ENCODE results near the gene BMP3.
"Not testable (repeated sequence)": the region's sequence is repeated elsewhere in the genome, so short reads cannot be mapped to it uniquely, and the experiment has no call there.

The BMP3 gene

GRCh38 chr4:81007417-81007816, 23.1 kb upstream of the BMP3 start:
- DNase-seq (ENCODE audit: insufficient read length, low spot score) = no peak
- TF ChIP-seq CTCF (IDR thresholded peaks at IDR 0.05; ENCODE audit: insufficient read depth, missing control alignments) = no peak
- FAIRE-seq = no peak

GRCh38 chr4:81016566-81016965, 13.9 kb upstream of the BMP3 start:
- not testable (repeated sequence) for DNase-seq (ENCODE audit: insufficient read length, low spot score); FAIRE-seq

- FAIRE-seq (no peak), DNase-seq (ENCODE audit: insufficient read length, low spot score) (no peak)
- no peak for TF ChIP-seq CTCF (IDR thresholded peaks at IDR 0.05; ENCODE audit: insufficient read depth, missing control alignments)
Measured at GRCh38 chr4:81019006-81019405, 11.5 kb upstream of the BMP3 start.

GRCh38 chr4:81021142-81021944, 9.2 kb upstream of the BMP3 start:
- DNase-seq (ENCODE audit: insufficient read length, low spot score) (no peak), FAIRE-seq (no peak)
- TF ChIP-seq CTCF (IDR thresholded peaks at IDR 0.05; ENCODE audit: insufficient read depth, missing control alignments) = no peak

DNA sequence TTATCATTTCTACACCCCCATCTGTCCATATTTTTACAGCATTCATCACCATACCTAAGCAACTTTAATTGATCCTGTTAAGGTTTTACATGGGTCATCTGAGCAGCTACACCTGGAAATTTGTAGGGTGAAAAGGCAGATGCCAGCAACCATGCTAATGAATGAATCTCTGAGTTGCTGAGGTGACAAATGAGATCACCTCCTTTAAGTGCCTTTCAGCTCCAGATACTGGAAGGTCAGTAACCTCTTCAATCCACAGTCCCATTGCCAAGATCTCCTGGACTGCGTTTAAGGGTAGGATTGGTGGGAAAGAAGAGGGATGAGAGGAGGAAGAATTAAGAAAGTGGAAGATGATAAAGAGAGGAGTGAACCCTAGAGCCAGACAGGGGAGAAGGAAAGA, 8.5 kb upstream of the BMP3 start:
- DNase-seq (ENCODE audit: insufficient read length, low spot score) (no peak), FAIRE-seq (no peak)
- no peak for TF ChIP-seq CTCF (IDR thresholded peaks at IDR 0.05; ENCODE audit: insufficient read depth, missing control alignments)

DNA sequence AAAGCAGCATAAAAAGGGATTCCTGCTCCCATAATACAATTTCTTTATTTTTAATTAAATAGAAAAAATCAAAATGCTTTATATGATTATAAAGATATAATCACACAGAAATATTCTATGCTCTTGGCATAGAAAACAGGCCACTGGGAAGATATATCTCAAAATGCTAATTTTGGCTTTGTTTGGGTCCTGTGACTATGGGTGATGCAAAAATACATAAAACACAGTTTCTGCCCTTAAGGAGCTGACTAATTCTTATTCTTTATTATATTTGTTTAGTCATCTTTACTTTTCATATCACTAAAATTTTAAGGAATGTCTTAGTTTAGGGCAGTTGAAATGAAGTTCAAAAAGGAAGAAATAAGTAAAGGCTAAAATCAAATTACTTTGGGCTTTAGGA, 7.0 kb upstream of the BMP3 start:
- DNase-seq (ENCODE audit: insufficient read length, low spot score) = no peak
- no peak for TF ChIP-seq CTCF (IDR thresholded peaks at IDR 0.05; ENCODE audit: insufficient read depth, missing control alignments)
- FAIRE-seq = no peak

GRCh38 chr4:81030981-81031791, 678 bp downstream of the BMP3 start:
- no peak for TF ChIP-seq CTCF (IDR thresholded peaks at IDR 0.05; ENCODE audit: insufficient read depth, missing control alignments)
- DNase-seq (ENCODE audit: insufficient read length, low spot score) (peak; percentile 5), FAIRE-seq (no peak)
